Hepatocyte (in vitro differentiated cells): ENCODE results near the gene ENGASE. TPM values are rescaled to one million over a fixed set of nuclear protein-coding genes. Genes with fewer than 3 reads are reported as not detected.

Experiments
- DNase-seq: peaks from one replicate; pipeline ENCODE4 v3.0.0-alpha.2; 2016; ENCODE audit warnings: low spot score
- H2AFZ ChIP-seq: fragments of 200-600 bp; sonication (generic); 2 replicates; pipeline ENCODE4 v1.6.0; 2016; ENCODE audit warnings: antibody characterized with exemption, mild to moderate bottlenecking
- H3K27ac ChIP-seq: fragments of 200-600 bp; sonication (generic); 2 replicates; pipeline ENCODE4 v1.5.1; 2016; ENCODE audit warnings: mild to moderate bottlenecking
- H3K27me3 ChIP-seq: fragments of 200-600 bp; sonication (generic); 2 replicates; pipeline ENCODE4 v1.6.1; 2016
- H3K36me3 ChIP-seq: fragments of 200-600 bp; sonication (generic); replicated peaks from 2 replicates; pipeline ENCODE4 v1.5.1; 2016; ENCODE audit warnings: low read depth; ENCODE audit not compliant: insufficient read depth
- H3K4me1 ChIP-seq: fragments of 200-600 bp; sonication (generic); 2 replicates; pipeline ENCODE4 v1.5.1; 2016; ENCODE audit warnings: mild to moderate bottlenecking, moderate library complexity; ENCODE audit not compliant: insufficient read depth
- H3K4me2 ChIP-seq: fragments of 200-600 bp; sonication (generic); 2 replicates; pipeline ENCODE4 v1.6.0; 2016
- H3K4me3 ChIP-seq: fragments of 200-600 bp; sonication (generic); 2 replicates; pipeline ENCODE4 v1.5.1; 2016; ENCODE audit warnings: mild to moderate bottlenecking
- H3K79me2 ChIP-seq: fragments of 200-600 bp; sonication (generic); 2 replicates; pipeline ENCODE4 v1.6.0; 2017; ENCODE audit warnings: mild to moderate bottlenecking
- H3K9me2 ChIP-seq: fragments of 200-600 bp; sonication (generic); replicated peaks from 2 replicates; pipeline ENCODE4 v1.6.0; 2017; ENCODE audit warnings: mild to moderate bottlenecking; ENCODE audit not compliant: insufficient read depth
- H3K9me3 ChIP-seq: fragments of 200-600 bp; sonication (generic); 2 replicates; pipeline ENCODE4 v1.5.1; 2016; ENCODE audit warnings: low read depth, mild to moderate bottlenecking
- H4K20me1 ChIP-seq: fragments of 200-600 bp; sonication (generic); 2 replicates; pipeline ENCODE4 v1.6.0; 2016; ENCODE audit warnings: mild to moderate bottlenecking; ENCODE audit not compliant: insufficient read depth, poor library complexity, severe bottlenecking
- EZH2 ChIP-seq: fragments of 200-600 bp; sonication (generic); IDR thresholded peaks from 2 replicates; pipeline ENCODE4 v1.6.1; 2016; ENCODE audit warnings: antibody characterized with exemption, mild to moderate bottlenecking, borderline replicate concordance
- EZH2phosphoT487 ChIP-seq: fragments of 200-600 bp; sonication (generic); IDR thresholded peaks from one replicate; pipeline ENCODE4 v1.6.1; 2018; ENCODE audit warnings: antibody characterized with exemption, mild to moderate bottlenecking, low read depth, moderate library complexity; ENCODE audit not compliant: unreplicated experiment, severe bottlenecking
- whole genome bisulfite sequencing: methylation state at CpG from one replicate; pipeline ENCODE4 v1.1.6; 2016; ENCODE audit warnings: low lambda C conversion rate; ENCODE audit errors: missing lambda C conversion rate; 5-methylcytosine and 5-hydroxymethylcytosine counted together
- polyA plus RNA-seq: library from polyadenylated mRNA; unstranded; fragments of >200 nt; fragmentation: Nextera tagmentation; extraction: Ambion mirVana; gene quantifications from 2 replicates; pipeline ENCODE4 v1.2.1, GENCODE V29; 2016
- total RNA-seq: library from RNA; depleted of rRNA; stranded (reverse); fragments of >200 nt; gene quantifications from 2 replicates; pipeline ENCODE4 v1.2.3, GENCODE V29; 2014
- TF ChIP-seq, protein P1 (sequence below): fragments of 200-600 bp; sonication (generic); IDR thresholded peaks from 2 replicates; pipeline ENCODE4 v1.5.1; 2016; ENCODE audit warnings: antibody characterized with exemption, mild to moderate bottlenecking; ENCODE audit not compliant: poor library complexity

ENGASE gene
- total and polyA plus RNA-seq, 2 experiments from 2014 or later = 24.4 to 34.0 TPM

DNA sequence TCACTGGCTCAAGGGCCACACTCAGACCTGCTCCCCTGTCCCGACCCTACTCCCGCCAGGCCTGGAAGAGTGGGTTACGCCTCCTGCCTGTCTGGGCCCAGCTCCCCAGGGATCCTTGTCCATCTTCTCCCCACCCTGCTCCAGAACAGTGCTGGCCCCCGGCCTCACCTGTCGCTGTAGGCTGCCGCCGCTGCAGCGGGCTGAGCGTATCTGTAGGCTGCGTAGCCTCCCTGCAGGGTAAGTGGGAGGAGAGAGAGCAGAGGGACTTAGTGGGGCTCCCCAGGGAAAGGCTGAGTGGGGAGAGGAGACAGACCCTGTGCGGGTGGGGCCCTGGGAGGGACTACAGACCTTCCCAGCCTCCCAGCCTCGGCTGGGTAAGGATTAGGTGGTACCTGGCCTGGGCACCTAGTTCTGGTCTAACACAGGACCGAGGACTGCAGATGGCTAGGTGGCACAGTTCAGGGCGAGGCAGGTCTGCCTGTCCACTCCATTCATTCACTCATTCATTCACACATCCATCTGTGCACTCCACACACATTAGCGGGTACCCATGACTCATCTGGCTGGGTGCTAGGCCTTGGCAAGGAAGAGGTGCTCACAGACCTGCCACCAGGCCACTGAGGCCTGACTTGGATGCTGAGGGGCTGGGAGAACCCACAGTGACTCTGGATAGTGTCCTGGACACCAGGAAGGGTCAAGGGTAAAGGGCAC, 20.9 kb downstream of the ENGASE start:
- Histone ChIP-seq H3K9me3 (no peaks in the 10 kb centered on the region), H3K36me3 (no peaks in the 10 kb centered on the region), H3K79me2 (no peaks in the 10 kb centered on the region), H3K4me1 (no peaks in the 10 kb centered on the region), H4K20me1 (no peaks in the 10 kb centered on the region), H3K9me2 (no peaks in the 10 kb centered on the region), H2AFZ (no peak overlapping the region), H3K4me2 (no peak overlapping the region), H3K27ac (no peak overlapping the region), H3K27me3 (peaks cover 13% of the 10 kb centered on the region), H3K4me3 (no peak overlapping the region)
- TF ChIP-seq EZH2 (no peak), EZH2phosphoT487 (no peak)
- TF ChIP-seq, protein P1, sequence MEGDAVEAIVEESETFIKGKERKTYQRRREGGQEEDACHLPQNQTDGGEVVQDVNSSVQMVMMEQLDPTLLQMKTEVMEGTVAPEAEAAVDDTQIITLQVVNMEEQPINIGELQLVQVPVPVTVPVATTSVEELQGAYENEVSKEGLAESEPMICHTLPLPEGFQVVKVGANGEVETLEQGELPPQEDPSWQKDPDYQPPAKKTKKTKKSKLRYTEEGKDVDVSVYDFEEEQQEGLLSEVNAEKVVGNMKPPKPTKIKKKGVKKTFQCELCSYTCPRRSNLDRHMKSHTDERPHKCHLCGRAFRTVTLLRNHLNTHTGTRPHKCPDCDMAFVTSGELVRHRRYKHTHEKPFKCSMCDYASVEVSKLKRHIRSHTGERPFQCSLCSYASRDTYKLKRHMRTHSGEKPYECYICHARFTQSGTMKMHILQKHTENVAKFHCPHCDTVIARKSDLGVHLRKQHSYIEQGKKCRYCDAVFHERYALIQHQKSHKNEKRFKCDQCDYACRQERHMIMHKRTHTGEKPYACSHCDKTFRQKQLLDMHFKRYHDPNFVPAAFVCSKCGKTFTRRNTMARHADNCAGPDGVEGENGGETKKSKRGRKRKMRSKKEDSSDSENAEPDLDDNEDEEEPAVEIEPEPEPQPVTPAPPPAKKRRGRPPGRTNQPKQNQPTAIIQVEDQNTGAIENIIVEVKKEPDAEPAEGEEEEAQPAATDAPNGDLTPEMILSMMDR = no peak
- WGBS = 94% methylated on average over 13 of the region's 15 CpGs
- DNase-seq = no peak

DNA sequence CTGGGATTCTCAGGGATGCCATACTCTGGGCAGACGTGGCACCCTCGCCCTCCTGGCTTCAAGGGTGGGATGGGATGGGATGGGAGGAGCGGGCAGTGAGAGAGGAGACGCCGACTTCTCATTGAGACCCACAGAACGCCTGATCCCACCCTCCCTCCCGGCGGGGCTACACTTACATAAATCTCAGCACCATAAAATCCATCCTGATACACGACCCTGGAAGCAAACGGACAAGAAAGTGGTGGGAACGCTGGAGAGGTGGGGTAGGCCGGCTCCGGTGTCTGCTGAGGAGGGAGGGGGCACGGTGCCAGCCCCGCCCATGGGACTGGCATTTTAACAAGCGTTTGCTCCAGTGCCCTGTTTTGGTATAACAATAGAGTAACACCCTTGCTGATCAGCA, 21.9 kb downstream of the ENGASE start:
- TF ChIP-seq EZH2phosphoT487 (no peak), EZH2 (no peak)
- TF ChIP-seq, protein P1 = no peak
- H3K79me2 ChIP-seq = no peaks in the 10 kb centered on the region
- H2AFZ ChIP-seq = no peak overlapping the region
- no peaks in the 10 kb centered on the region for H3K9me3 ChIP-seq
- H3K36me3 ChIP-seq = no peaks in the 10 kb centered on the region
- no peaks in the 10 kb centered on the region for H4K20me1 ChIP-seq
- no peak for DNase-seq
- no peak overlapping the region for H3K4me2 ChIP-seq
- H3K4me1 ChIP-seq = no peaks in the 10 kb centered on the region
- no peak overlapping the region for H3K27ac ChIP-seq
- no peak overlapping the region for H3K4me3 ChIP-seq
- 41% methylated on average over 7 of the region's 16 CpGs for WGBS
- H3K9me2 ChIP-seq = no peaks in the 10 kb centered on the region
- H3K27me3 ChIP-seq = peaks cover 13% of the 10 kb centered on the region

DNA sequence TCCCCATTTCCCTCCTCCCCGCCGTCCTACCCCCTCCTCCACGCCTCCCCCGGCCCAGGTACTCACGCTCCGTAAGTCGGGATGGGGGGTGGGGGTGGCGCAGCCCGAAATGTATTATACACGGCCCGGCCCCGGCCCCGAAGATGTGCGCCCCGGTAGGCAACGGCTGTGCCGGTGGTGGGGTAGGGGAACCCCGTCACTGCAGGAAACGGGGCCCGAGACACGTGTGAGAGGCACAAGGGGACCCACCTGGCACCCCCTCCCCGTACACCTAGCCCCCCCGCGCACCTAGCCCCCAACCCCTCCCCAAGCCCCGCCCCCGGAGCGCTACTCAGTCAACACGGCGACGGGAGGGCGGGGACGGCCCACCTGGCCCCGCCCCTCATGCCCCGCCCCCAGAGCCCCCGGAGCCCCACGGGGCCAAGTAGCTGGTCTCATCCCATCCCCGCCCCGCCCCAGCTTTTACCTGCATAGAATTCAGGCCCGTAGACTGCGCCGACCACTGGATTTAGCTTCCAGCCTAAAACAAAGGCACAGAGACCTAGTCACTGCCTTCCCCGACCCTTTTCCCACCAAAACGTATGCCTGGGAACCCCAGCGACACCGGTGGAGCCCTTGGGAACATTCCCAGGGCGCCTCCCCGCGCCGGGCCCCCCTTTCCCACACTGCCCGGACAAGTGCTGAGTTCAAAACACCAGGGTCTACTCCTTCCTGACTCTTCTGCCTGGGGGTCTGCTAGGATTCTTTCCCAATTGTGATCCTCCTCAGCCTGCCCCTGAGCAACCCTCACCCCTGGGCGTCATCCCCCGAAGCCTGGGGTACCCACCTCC, 22.8 kb downstream of the ENGASE start:
- no peak for DNase-seq
- H3K27me3 ChIP-seq = peaks cover 13% of the 10 kb centered on the region
- H4K20me1 ChIP-seq = no peaks in the 10 kb centered on the region
- no peaks in the 10 kb centered on the region for H3K36me3 ChIP-seq
- WGBS = 47% methylated on average over 30 of the region's 52 CpGs
- no peaks in the 10 kb centered on the region for H3K79me2 ChIP-seq
- H3K27ac ChIP-seq = no peak overlapping the region
- H2AFZ ChIP-seq = no peak overlapping the region
- TF ChIP-seq EZH2phosphoT487 (no peak), EZH2 (no peak)
- TF ChIP-seq, protein P1 = no peak
- no peaks in the 10 kb centered on the region for H3K4me1 ChIP-seq
- H3K4me2 ChIP-seq = no peak overlapping the region
- no peaks in the 10 kb centered on the region for H3K9me3 ChIP-seq
- no peaks in the 10 kb centered on the region for H3K9me2 ChIP-seq
- no peak overlapping the region for H3K4me3 ChIP-seq
